ENCODE measurements around the gene HAUS2. TPM values are rescaled to one million over a fixed set of nuclear protein-coding genes. Genes with fewer than 3 reads are reported as not detected.

HAUS2 gene
- total and polyA plus RNA-seq, 10 of the 15 experiments (the other 5 are each of a cell fraction or from before 2014, with no cell fraction given), result 28.7 to 59.3 (median 40.6) TPM

GRCh38 chr15:42605796-42606195, 57.2 kb downstream of the HAUS2 start (continued):
- no peak for TF ChIP-seq RELB (IDR thresholded peaks at IDR 0.05; ENCODE audit: low read depth)
- TF ChIP-seq YY1 (IDR thresholded peaks at IDR 0.05; ENCODE audit: low read depth, low read length), result no peak
- TF ChIP-seq CHD4 (IDR thresholded peaks at IDR 0.05), result no peak
- TF ChIP-seq, protein P1, sequence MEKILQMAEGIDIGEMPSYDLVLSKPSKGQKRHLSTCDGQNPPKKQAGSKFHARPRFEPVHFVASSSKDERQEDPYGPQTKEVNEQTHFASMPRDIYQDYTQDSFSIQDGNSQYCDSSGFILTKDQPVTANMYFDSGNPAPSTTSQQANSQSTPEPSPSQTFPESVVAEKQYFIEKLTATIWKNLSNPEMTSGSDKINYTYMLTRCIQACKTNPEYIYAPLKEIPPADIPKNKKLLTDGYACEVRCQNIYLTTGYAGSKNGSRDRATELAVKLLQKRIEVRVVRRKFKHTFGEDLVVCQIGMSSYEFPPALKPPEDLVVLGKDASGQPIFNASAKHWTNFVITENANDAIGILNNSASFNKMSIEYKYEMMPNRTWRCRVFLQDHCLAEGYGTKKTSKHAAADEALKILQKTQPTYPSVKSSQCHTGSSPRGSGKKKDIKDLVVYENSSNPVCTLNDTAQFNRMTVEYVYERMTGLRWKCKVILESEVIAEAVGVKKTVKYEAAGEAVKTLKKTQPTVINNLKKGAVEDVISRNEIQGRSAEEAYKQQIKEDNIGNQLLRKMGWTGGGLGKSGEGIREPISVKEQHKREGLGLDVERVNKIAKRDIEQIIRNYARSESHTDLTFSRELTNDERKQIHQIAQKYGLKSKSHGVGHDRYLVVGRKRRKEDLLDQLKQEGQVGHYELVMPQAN (conservative IDR thresholded peaks at IDR 0.05), result no peak
- no peak for TF ChIP-seq POU2F2 (IDR thresholded peaks at IDR 0.05; ENCODE audit: borderline replicate concordance, low read depth, low read length)
- no peak for TF ChIP-seq IRF4 (IDR thresholded peaks at IDR 0.05; ENCODE audit: low read depth, low read length)
- TF ChIP-seq TCF12 (IDR thresholded peaks at IDR 0.05; ENCODE audit: low read depth, low read length), result no peak
- no peak for TF ChIP-seq CREB1 (IDR thresholded peaks at IDR 0.05; ENCODE audit: low read depth)
- TF ChIP-seq SREBF1 (IDR thresholded peaks at IDR 0.05; ENCODE audit: low read length), result no peak
- no peak for TF ChIP-seq LARP7 (IDR thresholded peaks at IDR 0.05)
- TF ChIP-seq ZNF207 (IDR thresholded peaks at IDR 0.05; ENCODE audit: borderline replicate concordance), result no peak
- TF ChIP-seq IRF3 (IDR thresholded peaks at IDR 0.05), result no peak
- TF ChIP-seq ZBTB4 (CRISPR knock-in tag; IDR thresholded peaks at IDR 0.05), result no peak
- TF ChIP-seq ZZZ3 (IDR thresholded peaks at IDR 0.05; ENCODE audit: control insufficient read depth, insufficient read length, low read depth), result no peak
- TF ChIP-seq NR2F1 (conservative IDR thresholded peaks at IDR 0.05), result no peak
